ENCODE measurements around the gene KDM8. TPM values are rescaled to one million over a fixed set of nuclear protein-coding genes. Genes with fewer than 3 reads are reported as not detected.

KDM8 gene
- total RNA-seq, 3 donors from 2014 or later (not counting 1 experiment from before 2014, with no cell fraction given) = 11.4 to 17.9 (median 17.8) TPM

DNA sequence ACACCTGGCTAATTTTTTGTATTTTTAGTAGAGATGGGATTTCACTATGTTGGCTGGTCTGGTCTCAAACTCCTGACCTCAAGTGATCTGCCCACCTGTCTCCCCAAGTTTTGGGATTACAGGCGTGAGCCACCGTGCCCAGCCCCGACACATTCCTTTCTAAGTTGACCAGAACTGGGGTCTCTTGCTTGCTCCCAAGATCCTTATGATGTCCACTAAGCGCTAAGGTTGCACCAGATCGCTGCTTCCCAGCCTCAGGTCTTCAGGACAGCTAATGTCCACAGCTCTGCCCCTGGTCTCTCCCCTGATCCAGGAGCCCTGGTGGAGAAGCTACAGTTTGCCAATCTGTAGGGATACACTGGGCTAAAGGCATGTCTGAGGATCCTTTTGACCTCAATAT, 35.7 kb downstream of the KDM8 start:
- peaks cover 72 to 78% of the 10 kb centered on the region in 2 donors for H3K4me1 Mint-ChIP-seq
- H3K36me3 ChIP-seq (ENCODE audit: control insufficient read depth, insufficient read depth, low read length) = no peaks in the 10 kb centered on the region
- no peaks in the 10 kb centered on the region for H3K9me3 Mint-ChIP-seq
- no peaks in the 10 kb centered on the region for H3K27me3 Mint-ChIP-seq (ENCODE audit: low read depth in 2 of 2)
- peak overlapping the region; percentile 94 to 100 for H3K27ac Mint-ChIP-seq
- H3K9me3 ChIP-seq (ENCODE audit: control insufficient read depth, insufficient read depth, low read length) = no peaks in the 10 kb centered on the region
- peak overlapping the region; percentile 76 for H3K4me3 Mint-ChIP-seq
- H3K4me1 ChIP-seq (ENCODE audit: control insufficient read depth, insufficient read depth, low read length) = peaks cover 96% of the 10 kb centered on the region
- intact Hi-C loops (cut with micrococcal nuclease) = no loop called here
- DNase-seq = no peak
- H3K27me3 ChIP-seq (ENCODE audit: control insufficient read depth, insufficient read depth, low read length) = no peaks in the 10 kb centered on the region
- no peaks in the 10 kb centered on the region for H3K36me3 Mint-ChIP-seq
- WGBS (ENCODE audit: insufficient coverage) = over 99% methylated on average over 5 of the region's 5 CpGs
- H3K27ac ChIP-seq (ENCODE audit: low read length) = peak overlapping the region; percentile 99
- no peak for ATAC-seq
- TF ChIP-seq, protein P1, sequence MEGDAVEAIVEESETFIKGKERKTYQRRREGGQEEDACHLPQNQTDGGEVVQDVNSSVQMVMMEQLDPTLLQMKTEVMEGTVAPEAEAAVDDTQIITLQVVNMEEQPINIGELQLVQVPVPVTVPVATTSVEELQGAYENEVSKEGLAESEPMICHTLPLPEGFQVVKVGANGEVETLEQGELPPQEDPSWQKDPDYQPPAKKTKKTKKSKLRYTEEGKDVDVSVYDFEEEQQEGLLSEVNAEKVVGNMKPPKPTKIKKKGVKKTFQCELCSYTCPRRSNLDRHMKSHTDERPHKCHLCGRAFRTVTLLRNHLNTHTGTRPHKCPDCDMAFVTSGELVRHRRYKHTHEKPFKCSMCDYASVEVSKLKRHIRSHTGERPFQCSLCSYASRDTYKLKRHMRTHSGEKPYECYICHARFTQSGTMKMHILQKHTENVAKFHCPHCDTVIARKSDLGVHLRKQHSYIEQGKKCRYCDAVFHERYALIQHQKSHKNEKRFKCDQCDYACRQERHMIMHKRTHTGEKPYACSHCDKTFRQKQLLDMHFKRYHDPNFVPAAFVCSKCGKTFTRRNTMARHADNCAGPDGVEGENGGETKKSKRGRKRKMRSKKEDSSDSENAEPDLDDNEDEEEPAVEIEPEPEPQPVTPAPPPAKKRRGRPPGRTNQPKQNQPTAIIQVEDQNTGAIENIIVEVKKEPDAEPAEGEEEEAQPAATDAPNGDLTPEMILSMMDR (IDR thresholded peaks at IDR 0.05) = no peak
- H3K4me3 ChIP-seq (ENCODE audit: low read length) = no peak overlapping the region

DNA sequence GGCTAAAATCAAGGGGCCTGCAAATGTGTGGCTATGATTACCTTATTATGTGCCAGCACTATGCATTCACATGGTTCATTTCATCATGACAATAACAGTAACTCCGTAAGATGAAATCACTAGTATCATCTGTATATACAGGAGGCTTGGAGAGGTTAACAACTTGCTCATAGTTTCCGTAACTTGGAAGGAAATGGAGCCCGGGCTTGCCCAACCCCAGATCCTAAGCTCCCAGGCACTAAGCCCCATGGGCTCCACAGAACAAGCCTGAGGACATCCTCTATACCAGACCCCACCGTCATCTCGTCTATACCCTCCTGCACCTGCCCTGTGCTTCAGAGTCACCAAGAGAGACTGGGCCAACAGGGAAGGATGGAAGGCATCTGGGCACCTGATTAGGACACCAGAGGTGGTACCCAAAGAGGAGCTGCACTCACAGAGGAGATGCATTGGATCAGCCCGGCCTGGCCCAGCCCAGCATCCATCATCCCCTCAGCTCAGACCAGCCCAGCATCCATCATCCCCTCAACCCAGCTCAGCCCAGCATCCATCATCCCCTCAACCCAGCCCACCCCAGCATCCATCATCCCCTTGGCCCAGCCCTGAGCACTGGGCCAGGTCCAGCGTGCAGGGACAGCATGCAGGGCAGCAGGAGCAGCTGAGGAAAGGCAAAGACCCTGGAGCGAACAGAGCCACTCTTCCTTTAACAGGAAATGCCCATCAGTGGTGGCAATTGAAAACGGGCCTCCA, 36.8 kb downstream of the KDM8 start:
- H3K27me3 Mint-ChIP-seq (ENCODE audit: low read depth in 2 of 2) = no peaks in the 10 kb centered on the region
- Histone ChIP-seq H3K36me3 (ENCODE audit: control insufficient read depth, insufficient read depth, low read length) (no peaks in the 10 kb centered on the region), H3K27ac (ENCODE audit: low read length) (peak overlapping the region; percentile 6), H3K4me3 (ENCODE audit: low read length) (no peak overlapping the region), H3K27me3 (ENCODE audit: control insufficient read depth, insufficient read depth, low read length) (no peaks in the 10 kb centered on the region), H3K4me1 (ENCODE audit: control insufficient read depth, insufficient read depth, low read length) (peaks cover 96% of the 10 kb centered on the region), H3K9me3 (ENCODE audit: control insufficient read depth, insufficient read depth, low read length) (no peaks in the 10 kb centered on the region)
- ATAC-seq (no peak), DNase-seq (no peak)
- WGBS (ENCODE audit: insufficient coverage) = 90% methylated on average over 9 of the region's 9 CpGs
- no peaks in the 10 kb centered on the region for H3K36me3 Mint-ChIP-seq
- H3K9me3 Mint-ChIP-seq = no peaks in the 10 kb centered on the region
- peaks cover 77 to 82% of the 10 kb centered on the region in 2 donors for H3K4me1 Mint-ChIP-seq
- peak overlapping the region; percentile 94 to 100 for H3K27ac Mint-ChIP-seq
- no peak overlapping the region for H3K4me3 Mint-ChIP-seq
- TF ChIP-seq, protein P1 (IDR thresholded peaks at IDR 0.05) = no peak
- intact Hi-C loops (cut with micrococcal nuclease) = no loop called here

DNA sequence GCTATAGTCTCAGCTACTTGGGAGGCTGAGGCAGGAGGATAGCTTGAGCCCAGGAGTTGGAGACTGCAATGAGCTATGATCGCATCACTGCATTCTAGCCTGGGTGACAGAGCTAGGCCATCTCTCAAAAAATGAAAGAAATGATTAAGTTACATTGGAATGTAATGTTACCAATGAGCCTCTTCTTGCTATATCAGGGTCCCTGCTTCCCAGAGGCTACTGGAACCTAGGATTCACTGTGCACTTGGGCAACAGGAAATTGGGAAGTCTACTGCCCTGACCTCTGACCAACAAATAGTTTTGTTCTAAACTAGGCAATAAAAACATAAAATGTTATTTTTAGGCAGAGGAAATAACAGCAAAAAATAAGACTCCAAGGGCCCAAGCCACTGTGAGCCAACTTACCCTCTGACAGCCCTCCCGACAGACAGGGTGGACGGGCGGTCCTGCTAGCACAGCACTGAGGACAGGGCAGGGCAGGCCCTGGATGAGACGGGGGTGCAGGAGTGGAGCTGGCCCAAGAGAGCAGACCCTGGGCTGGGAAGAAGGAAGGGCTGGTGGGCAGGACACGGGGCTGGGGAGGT, 37.7 kb downstream of the KDM8 start:
- ATAC-seq = no peak
- Mint-ChIP-seq H3K27me3 (ENCODE audit: low read depth in 2 of 2) (no peaks in the 10 kb centered on the region), H3K4me1 (peaks cover 67 to 72% of the 10 kb centered on the region in 2 donors), H3K4me3 (peak overlapping the region; percentile 21), H3K27ac (peak overlapping the region in 1 of 2 donors; percentile 90), H3K36me3 (no peaks in the 10 kb centered on the region), H3K9me3 (no peaks in the 10 kb centered on the region)
- H3K4me3 ChIP-seq (ENCODE audit: low read length) = no peak overlapping the region
- TF ChIP-seq, protein P1 (IDR thresholded peaks at IDR 0.05) = no peak
- no peaks in the 10 kb centered on the region for H3K9me3 ChIP-seq (ENCODE audit: control insufficient read depth, insufficient read depth, low read length)
- intact Hi-C loops (cut with micrococcal nuclease) = no loop called here
- H3K36me3 ChIP-seq (ENCODE audit: control insufficient read depth, insufficient read depth, low read length) = no peaks in the 10 kb centered on the region
- WGBS (ENCODE audit: insufficient coverage) = over 99% methylated on average over 6 of the region's 6 CpGs
- H3K27ac ChIP-seq (ENCODE audit: low read length) = no peak overlapping the region
- peaks cover 90% of the 10 kb centered on the region for H3K4me1 ChIP-seq (ENCODE audit: control insufficient read depth, insufficient read depth, low read length)
- H3K27me3 ChIP-seq (ENCODE audit: control insufficient read depth, insufficient read depth, low read length) = no peaks in the 10 kb centered on the region
- no peak for DNase-seq
